Measurements from ENCODE around the gene CACNA1H. TPM values are rescaled to one million over a fixed set of nuclear protein-coding genes. Genes with fewer than 3 reads are reported as not detected.
A peak's percentile ranks its signal among the peaks of the same experiment; 100 is the strongest.
"Not testable (repeated sequence)": the region's sequence is repeated elsewhere in the genome, so short reads cannot be mapped to it uniquely, and the experiment has no call there.

Gene CACNA1H
- total RNA-seq, 2 experiments from 2014 or later, result 0.37 to 1.3 TPM

GRCh38 chr16:1184156-1184868 is 31.4 kb downstream of the CACNA1H start:
- ATAC-seq, result no peak
- H3K27me3 Mint-ChIP-seq, result no peaks in the 10 kb centered on the region
- no peaks in the 10 kb centered on the region for H3K36me3 Mint-ChIP-seq
- H3K4me1 Mint-ChIP-seq, result no peaks in the 10 kb centered on the region
- no peaks in the 10 kb centered on the region for H3K9me3 Mint-ChIP-seq (ENCODE audit: low read depth)
- no peak overlapping the region for H3K4me3 Mint-ChIP-seq
- CTCF ChIA-PET, result no interaction called here
- H3K27ac Mint-ChIP-seq, result no peak overlapping the region
- no peak for DNase-seq

- CTCF ChIA-PET, result no interaction called here
- no peak overlapping the region for H3K27ac Mint-ChIP-seq
- no peaks in the 10 kb centered on the region for H3K36me3 Mint-ChIP-seq
- no peak for ATAC-seq
- no peak for DNase-seq
- no peaks in the 10 kb centered on the region for H3K27me3 Mint-ChIP-seq
- no peak overlapping the region for H3K4me3 Mint-ChIP-seq
- no peaks in the 10 kb centered on the region for H3K4me1 Mint-ChIP-seq
- no peaks in the 10 kb centered on the region for H3K9me3 Mint-ChIP-seq (ENCODE audit: low read depth)
Observed at GRCh38 chr16:1184980-1185379, 32.1 kb downstream of the CACNA1H start.

- H3K9me3 Mint-ChIP-seq (ENCODE audit: low read depth); H3K4me3 Mint-ChIP-seq; H3K36me3 Mint-ChIP-seq; ATAC-seq; H3K4me1 Mint-ChIP-seq; H3K27ac Mint-ChIP-seq; CTCF ChIA-PET; H3K27me3 Mint-ChIP-seq; DNase-seq: not testable (repeated sequence)
Observed at GRCh38 chr16:1185460-1186207, 32.7 kb downstream of the CACNA1H start.

- DNase-seq, result peak; percentile 64
- Mint-ChIP-seq H3K4me1 (no peaks in the 10 kb centered on the region), H3K9me3 (ENCODE audit: low read depth) (no peaks in the 10 kb centered on the region), H3K36me3 (no peaks in the 10 kb centered on the region), H3K4me3 (no peak overlapping the region), H3K27me3 (no peaks in the 10 kb centered on the region), H3K27ac (no peak overlapping the region)
- CTCF ChIA-PET, result no interaction called here
- ATAC-seq, result peak; percentile 79
Observed at GRCh38 chr16:1188432-1189189, 35.7 kb downstream of the CACNA1H start.

DNA sequence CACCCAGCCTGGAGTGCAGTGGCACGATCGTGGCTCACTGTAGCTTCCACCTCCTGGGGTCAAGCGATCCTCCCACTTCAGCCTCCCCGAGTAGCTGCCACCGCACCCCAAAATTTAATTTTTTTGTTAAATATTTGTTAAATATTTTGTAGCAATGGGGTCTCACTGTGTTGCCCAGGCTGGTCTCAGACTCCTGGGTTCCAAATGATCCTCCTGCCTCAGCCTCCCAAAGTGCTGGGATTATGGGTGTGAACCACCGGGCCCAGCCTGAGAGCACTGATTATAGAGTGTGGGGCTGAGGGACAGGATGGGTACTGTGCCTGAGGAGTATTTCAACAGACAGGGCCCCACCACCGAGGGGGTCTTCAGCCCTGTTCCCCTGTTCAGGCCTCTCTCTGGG is 36.5 kb downstream of the CACNA1H start:
- Mint-ChIP-seq H3K9me3 (ENCODE audit: low read depth) (no peaks in the 10 kb centered on the region), H3K4me3 (no peak overlapping the region), H3K36me3 (no peaks in the 10 kb centered on the region), H3K27ac (no peak overlapping the region), H3K4me1 (no peaks in the 10 kb centered on the region), H3K27me3 (no peaks in the 10 kb centered on the region)
- DNase-seq, result no peak
- CTCF ChIA-PET, result no interaction called here
- no peak for ATAC-seq

DNA sequence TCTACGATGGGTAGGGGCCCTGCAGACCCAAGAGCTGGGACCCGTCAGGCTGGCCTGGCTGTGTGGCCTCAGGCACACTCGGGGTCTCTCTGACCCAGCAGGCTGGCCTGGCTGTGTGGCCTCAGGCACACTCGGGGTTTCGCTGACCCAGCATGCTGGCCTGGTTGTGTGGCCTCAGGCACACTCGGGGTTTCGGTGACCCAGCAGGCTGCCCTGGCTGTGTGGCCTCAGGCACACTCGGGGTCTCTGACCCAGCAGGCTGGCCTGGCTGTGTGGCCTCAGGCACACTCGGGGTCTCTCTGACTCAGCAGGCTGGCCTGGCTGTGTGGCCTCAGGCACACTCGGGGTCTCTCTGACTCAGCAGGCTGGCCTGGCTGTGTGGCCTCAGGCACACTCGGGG is 37.9 kb downstream of the CACNA1H start:
- H3K27me3 Mint-ChIP-seq; DNase-seq; H3K4me1 Mint-ChIP-seq; ATAC-seq; H3K27ac Mint-ChIP-seq; CTCF ChIA-PET; H3K9me3 Mint-ChIP-seq (ENCODE audit: low read depth); H3K4me3 Mint-ChIP-seq; H3K36me3 Mint-ChIP-seq: not testable (repeated sequence)

- no peak overlapping the region for H3K27ac Mint-ChIP-seq
- ATAC-seq, result no peak
- no peak for DNase-seq
- CTCF ChIA-PET, result no interaction called here
- no peaks in the 10 kb centered on the region for H3K36me3 Mint-ChIP-seq
- H3K4me1 Mint-ChIP-seq, result no peaks in the 10 kb centered on the region
- no peaks in the 10 kb centered on the region for H3K27me3 Mint-ChIP-seq
- no peaks in the 10 kb centered on the region for H3K9me3 Mint-ChIP-seq (ENCODE audit: low read depth)
- no peak overlapping the region for H3K4me3 Mint-ChIP-seq
Observed at GRCh38 chr16:1192384-1193073, 39.6 kb downstream of the CACNA1H start.

GRCh38 chr16:1193143-1193824 is 40.4 kb downstream of the CACNA1H start:
- Mint-ChIP-seq H3K27ac (no peak overlapping the region), H3K27me3 (no peaks in the 10 kb centered on the region), H3K4me3 (no peak overlapping the region), H3K4me1 (no peaks in the 10 kb centered on the region), H3K9me3 (ENCODE audit: low read depth) (no peaks in the 10 kb centered on the region), H3K36me3 (no peaks in the 10 kb centered on the region)
- ATAC-seq (no peak), DNase-seq (no peak)
- CTCF ChIA-PET, result no interaction called here

DNA sequence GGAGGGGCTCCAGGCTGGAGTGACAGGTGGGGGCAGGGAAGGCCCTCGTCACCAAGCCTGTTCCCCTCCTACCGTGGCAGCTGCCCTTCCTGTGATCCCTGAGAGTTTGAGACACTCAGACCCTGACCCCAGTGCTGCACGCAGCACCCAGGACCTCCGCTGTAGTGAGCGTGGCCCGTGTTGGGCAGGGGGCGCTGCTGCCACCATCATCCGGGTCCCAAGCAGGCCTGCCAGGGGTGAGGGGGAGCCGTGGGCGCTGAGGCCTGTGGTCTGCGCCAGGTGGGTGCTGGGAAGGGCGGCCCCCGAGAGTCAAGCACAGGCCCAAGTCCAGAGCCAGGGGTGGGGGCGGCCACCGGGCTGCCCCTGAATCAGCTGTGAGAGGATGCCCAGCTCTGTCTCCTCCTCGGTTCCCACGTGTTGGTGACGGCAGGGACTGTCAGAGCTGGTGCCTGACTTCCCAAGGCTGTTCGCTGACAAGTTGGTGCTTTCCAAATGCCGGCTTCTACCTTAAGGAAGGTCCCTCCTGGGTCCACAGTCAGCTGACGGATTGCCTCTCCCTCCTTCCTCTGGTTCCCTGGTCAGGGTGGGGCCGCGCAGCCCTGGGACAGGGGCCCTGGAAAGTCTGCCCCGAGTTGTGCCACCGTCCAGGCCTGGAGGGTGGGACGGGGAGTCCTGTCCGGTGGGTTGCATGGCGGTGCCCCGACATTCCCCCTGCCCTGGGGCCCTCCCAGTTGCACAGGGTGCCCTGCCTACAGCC is 41.1 kb downstream of the CACNA1H start:
- no peak overlapping the region for H3K4me3 Mint-ChIP-seq
- H3K27me3 Mint-ChIP-seq, result no peaks in the 10 kb centered on the region
- DNase-seq, result no peak
- H3K27ac Mint-ChIP-seq, result no peak overlapping the region
- CTCF ChIA-PET, result no interaction called here
- H3K4me1 Mint-ChIP-seq, result no peaks in the 10 kb centered on the region
- no peaks in the 10 kb centered on the region for H3K9me3 Mint-ChIP-seq (ENCODE audit: low read depth)
- H3K36me3 Mint-ChIP-seq, result no peaks in the 10 kb centered on the region
- ATAC-seq, result no peak

- CTCF ChIA-PET, result no interaction called here
Observed at GRCh38 chr16:1194665-1195392, 41.9 kb downstream of the CACNA1H start.

DNA sequence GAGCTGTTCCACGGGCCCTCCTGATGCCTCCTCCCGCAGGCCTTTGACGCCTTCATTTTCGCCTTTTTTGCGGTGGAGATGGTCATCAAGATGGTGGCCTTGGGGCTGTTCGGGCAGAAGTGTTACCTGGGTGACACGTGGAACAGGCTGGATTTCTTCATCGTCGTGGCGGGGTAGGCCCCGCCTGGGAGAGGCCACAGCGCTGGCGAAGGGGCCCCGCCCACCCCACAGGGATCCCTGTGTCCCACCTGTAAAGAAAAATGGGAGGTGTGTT is 42.4 kb downstream of the CACNA1H start:
- DNase-seq, result no peak
- no peak overlapping the region for H3K27ac Mint-ChIP-seq
- no peaks in the 10 kb centered on the region for H3K9me3 Mint-ChIP-seq (ENCODE audit: low read depth)
- no peaks in the 10 kb centered on the region for H3K4me1 Mint-ChIP-seq
- H3K27me3 Mint-ChIP-seq, result no peaks in the 10 kb centered on the region
- no peak overlapping the region for H3K4me3 Mint-ChIP-seq
- ATAC-seq, result no peak
- no peaks in the 10 kb centered on the region for H3K36me3 Mint-ChIP-seq
- CTCF ChIA-PET, result no interaction called here

More at GRCh38 chr16:1194665-1195392, 41.9 kb downstream of the CACNA1H start:
- H3K36me3 Mint-ChIP-seq, result no peaks in the 10 kb centered on the region
- H3K4me1 Mint-ChIP-seq, result no peaks in the 10 kb centered on the region
- H3K27ac Mint-ChIP-seq, result no peak overlapping the region
- H3K9me3 Mint-ChIP-seq (ENCODE audit: low read depth), result no peaks in the 10 kb centered on the region
- ATAC-seq (no peak), DNase-seq (no peak)
- H3K27me3 Mint-ChIP-seq, result no peaks in the 10 kb centered on the region
- no peak overlapping the region for H3K4me3 Mint-ChIP-seq

DNA sequence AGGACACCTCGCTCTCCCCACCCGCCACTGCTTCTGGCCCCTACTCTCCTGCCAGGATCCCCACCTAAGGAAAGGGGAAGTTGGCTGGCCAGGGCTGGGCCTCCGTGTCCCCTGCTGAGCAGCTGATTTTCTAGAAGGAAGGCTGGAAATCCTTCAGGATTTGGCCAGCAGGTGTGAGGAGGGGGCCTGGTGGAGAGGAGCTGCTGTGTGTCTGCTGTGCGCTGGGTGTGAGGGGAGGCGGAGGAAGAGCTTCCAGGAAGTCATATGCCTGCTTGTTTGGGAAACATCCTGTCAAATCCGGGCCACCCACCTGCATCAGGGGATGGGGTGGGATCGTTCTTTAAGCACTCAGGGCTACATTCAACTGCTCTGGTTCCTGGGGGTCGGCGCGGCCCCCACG is 43.6 kb downstream of the CACNA1H start:
- H3K4me3 Mint-ChIP-seq, result no peak overlapping the region
- H3K27me3 Mint-ChIP-seq, result no peaks in the 10 kb centered on the region
- H3K27ac Mint-ChIP-seq, result no peak overlapping the region
- H3K36me3 Mint-ChIP-seq, result no peaks in the 10 kb centered on the region
- CTCF ChIA-PET, result no interaction called here
- ATAC-seq (no peak), DNase-seq (no peak)
- H3K9me3 Mint-ChIP-seq (ENCODE audit: low read depth), result no peaks in the 10 kb centered on the region
- no peaks in the 10 kb centered on the region for H3K4me1 Mint-ChIP-seq
